Endometrium (tissue), 2 donors: ENCODE measurements around the gene SLC38A5.

ENCODE experiments used
- FAIRE-seq: peaks from 2 replicates; lab custom pipeline; 2012; peaks lifted over from hg19 to GRCh38; lab: Jason Lieb, UNC
- donor health status: control.
- donor health status: control.

The SLC38A5 gene

GRCh38 chrX:48490661-48491060, 20.6 kb upstream of the SLC38A5 start:
- no peak for FAIRE-seq

GRCh38 chrX:48489892-48490291, 19.8 kb upstream of the SLC38A5 start:
- FAIRE-seq, result no peak

- FAIRE-seq, result no peak
Observed at GRCh38 chrX:48489296-48489695, 19.2 kb upstream of the SLC38A5 start.

GRCh38 chrX:48488034-48488433, 18.0 kb upstream of the SLC38A5 start:
- no peak for FAIRE-seq

- FAIRE-seq, result no peak
Observed at GRCh38 chrX:48487362-48487798, 17.3 kb upstream of the SLC38A5 start.

GRCh38 chrX:48482526-48482925, 12.5 kb upstream of the SLC38A5 start:
- no peak for FAIRE-seq

GRCh38 chrX:48480583-48480982, 10.5 kb upstream of the SLC38A5 start:
- no peak for FAIRE-seq

- no peak for FAIRE-seq
Observed at GRCh38 chrX:48480142-48480541, 10.1 kb upstream of the SLC38A5 start.

- FAIRE-seq, result no peak
Observed at GRCh38 chrX:48478806-48479205, 8.7 kb upstream of the SLC38A5 start.

GRCh38 chrX:48477960-48478755, 8.1 kb upstream of the SLC38A5 start:
- FAIRE-seq, result no peak

GRCh38 chrX:48476919-48477318, 6.9 kb upstream of the SLC38A5 start:
- FAIRE-seq, result no peak

GRCh38 chrX:48475774-48476577, 5.9 kb upstream of the SLC38A5 start, which contains the start of gene FTSJ1:
Gene FTSJ1, plus strand, starts transcription at chrX:48476199. Its CDS starts 1,849 bp downstream, at chrX:48478048.
- FAIRE-seq, result peak; percentile 65

- no peak for FAIRE-seq
Observed at GRCh38 chrX:48475296-48475695, 5.2 kb upstream of the SLC38A5 start.

GRCh38 chrX:48474581-48474980, 4.5 kb upstream of the SLC38A5 start:
- no peak for FAIRE-seq

GRCh38 chrX:48474127-48474526, 4.1 kb upstream of the SLC38A5 start:
- FAIRE-seq, result no peak

GRCh38 chrX:48473704-48473990, 3.6 kb upstream of the SLC38A5 start:
- FAIRE-seq, result no peak

GRCh38 chrX:48472851-48473703, 3.0 kb upstream of the SLC38A5 start:
- FAIRE-seq, result no peak

GRCh38 chrX:48472225-48472624, 2.2 kb upstream of the SLC38A5 start:
- FAIRE-seq, result no peak

GRCh38 chrX:48471504-48471903, 1.4 kb upstream of the SLC38A5 start:
- no peak for FAIRE-seq

GRCh38 chrX:48470833-48471118, 716 bp upstream of the SLC38A5 start:
- no peak for FAIRE-seq

- no peak for FAIRE-seq
Observed at GRCh38 chrX:48468693-48469691, 1.1 kb downstream of the SLC38A5 start.
